Measurements from ENCODE around the gene CACNA2D3.

DNA sequence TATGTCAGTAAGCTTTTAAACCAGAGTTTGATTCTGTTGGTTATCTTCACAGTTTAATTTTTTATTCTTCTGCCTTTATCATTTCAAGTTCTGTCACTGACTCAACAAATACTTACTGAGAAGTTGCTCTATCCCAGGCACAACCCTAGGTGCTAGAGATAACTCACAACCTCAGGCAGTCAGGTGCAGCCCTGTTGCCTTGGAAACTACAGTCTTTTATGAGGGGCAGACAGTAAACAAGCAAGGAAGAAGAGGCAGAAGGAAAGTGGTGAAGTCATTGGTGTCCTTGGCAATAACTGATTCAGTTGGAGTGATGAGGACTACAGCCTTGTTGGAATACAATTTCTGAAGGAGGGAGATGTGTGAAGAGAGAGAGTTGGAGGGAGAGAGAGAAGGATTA lies 947.6 kb downstream of the CACNA2D3 start:
- TF ChIP-seq CTCF (optimal IDR thresholded peaks at IDR 0.05 in 1 of 3, IDR thresholded peaks at IDR 0.05 in 1 of 3, conservative IDR thresholded peaks at IDR 0.05 in 1 of 3; ENCODE audit: extremely low read depth in 1 of 3, insufficient read depth in 2 of 3, low read length in 3 of 3) = no peak
- TF ChIP-seq EZH2 (IDR thresholded peaks at IDR 0.05; ENCODE audit: low read length) = no peak
